HepG2 (cell line): ENCODE measurements around the gene GRIP1. TPM values are rescaled to one million over a fixed set of nuclear protein-coding genes. Genes with fewer than 3 reads are reported as not detected.

Experiments used
- ATAC-seq: fragments of 200-7000 bp; cut with Tn5 transposase; 3 replicates; pipeline ENCODE4 v1.9.1; 2020; ENCODE audit warnings: mild to moderate bottlenecking, moderate library complexity
- BruUV-seq: library from RNA; stranded (reverse); fragments of 400-500 nt; replicated peaks from 2 replicates; lab custom pipeline; 2021; lab: Mats Ljungman, UMichigan
- CTCF ChIA-PET: fragments of 300-600 bp; formaldehyde crosslinking; extraction: SDS; loops from one replicate; lab custom pipeline; 2021; ENCODE audit warnings: low total read pairs, inconsistent platforms, low intra/inter-chr PET ratio; lab: Yijun Ruan, JAX
- POLR2A ChIA-PET: fragments of 350-600 bp; sonication (Branson Sonifier 250); formaldehyde crosslinking; loops from one replicate; lab custom pipeline; 2020; ENCODE audit warnings: antibody characterized with exemption, inconsistent platforms; lab: Yijun Ruan, JAX
- DNase-seq: peaks from one replicate; pipeline ENCODE4 v3.0.0-alpha.2; 2015; ENCODE audit warnings: low spot score
- FAIRE-seq: peaks from 3 replicates; lab custom pipeline; 2011; peaks lifted over from hg19 to GRCh38; lab: Jason Lieb, UNC
- H2AFZ ChIP-seq: one replicate; pipeline ENCODE4 v1.6.1; 2011; ENCODE audit warnings: low read length, inconsistent platforms
- H3K27ac ChIP-seq: fragments of 300-600 bp; 3 replicates; pipeline ENCODE4 v1.8.0; 2011; ENCODE audit warnings: mixed run types, mild to moderate bottlenecking, mixed read lengths, low read length, inconsistent platforms; ENCODE audit not compliant: insufficient read depth; ENCODE audit errors: extremely low read length
- H3K27me3 ChIP-seq, 2 experiments: fragments of 200-600 bp in 1 of 2; 2 replicates in 1 of 2; 3 replicates in 1 of 2; pipeline versions ENCODE4 v1.6.0 to v1.8.0; 2011; ENCODE audit warnings: low read length in 2 of 2, mild to moderate bottlenecking in 2 of 2, moderate library complexity in 2 of 2, inconsistent platforms in 1 of 2; ENCODE audit not compliant: insufficient read depth in 2 of 2, control insufficient read depth in 1 of 2
- H3K36me3 ChIP-seq, 2 experiments: fragments of 200-600 bp in 1 of 2; replicated peaks in 1 of 2; 2 replicates in 1 of 2; 3 replicates in 1 of 2; pipeline versions ENCODE4 v1.5.1 to v1.8.0; 2011; ENCODE audit warnings: low read length in 2 of 2, inconsistent platforms in 1 of 2; ENCODE audit not compliant: insufficient read depth in 2 of 2, control insufficient read depth in 1 of 2
- H3K4me1 ChIP-seq: 2 replicates; pipeline ENCODE4 v1.5.1; 2012; ENCODE audit warnings: low read length, inconsistent platforms; ENCODE audit not compliant: insufficient read depth
- H3K4me2 ChIP-seq: 2 replicates; pipeline ENCODE4 v1.6.0; 2011; ENCODE audit warnings: low read depth, low read length, inconsistent platforms
- H3K4me3 ChIP-seq, 3 experiments: fragments of 200-600 bp in 1 of 3; sonication (generic), shearing (Covaris generic) in 1 of 3; replicated peaks in 1 of 3; 2 replicates each; pipeline ENCODE4 v1.5.1; 2011 to 2016; ENCODE audit warnings: low read length in 3 of 3, inconsistent platforms in 2 of 3, low read depth in 2 of 3, mild to moderate bottlenecking in 2 of 3, control low read depth in 1 of 3, mixed read lengths in 1 of 3; ENCODE audit not compliant: insufficient read depth in 1 of 3
- H3K79me2 ChIP-seq: one replicate; pipeline ENCODE4 v1.6.1; 2011; ENCODE audit warnings: low read length, inconsistent platforms; ENCODE audit not compliant: insufficient read depth
- H3K9ac ChIP-seq: 2 replicates; pipeline ENCODE4 v1.6.0; 2011; ENCODE audit warnings: mild to moderate bottlenecking, low read depth, low read length, inconsistent platforms; ENCODE audit not compliant: insufficient read depth
- H3K9me3 ChIP-seq: 2 replicates; pipeline ENCODE4 v1.5.1; 2012; ENCODE audit warnings: mild to moderate bottlenecking, low read length
- H4K20me1 ChIP-seq: 2 replicates; pipeline ENCODE4 v1.6.0; 2011; ENCODE audit warnings: inconsistent platforms, mild to moderate bottlenecking, low read length, moderate library complexity; ENCODE audit not compliant: insufficient read depth
- MTERF4 ChIP-seq: sonication (generic); formaldehyde crosslinking; IDR thresholded peaks from 2 replicates; pipeline ENCODE4 v1.8.0; 2023; ENCODE audit warnings: mild to moderate bottlenecking, missing genetic modification reagents
- NFYB ChIP-seq: sonication (generic); formaldehyde crosslinking; IDR thresholded peaks from 2 replicates; pipeline ENCODE4 v1.4.0; 2020; ENCODE audit warnings: missing genetic modification reagents
- POLR2AphosphoS5 ChIP-seq: IDR thresholded peaks from 2 replicates; pipeline ENCODE4 v1.6.1; 2012; ENCODE audit warnings: low read depth, low read length
- SIN3A ChIP-seq: IDR thresholded peaks from 2 replicates; pipeline ENCODE4 v1.6.1; 2011; ENCODE audit warnings: low read depth, mild to moderate bottlenecking, control low read depth, low read length, borderline replicate concordance
- ZFP41 ChIP-seq: sonication (generic); formaldehyde crosslinking; IDR thresholded peaks from 2 replicates; pipeline ENCODE4 v1.4.0; 2020; ENCODE audit warnings: mild to moderate bottlenecking, missing genetic modification reagents, borderline replicate concordance
- ZNF232 ChIP-seq: sonication (generic); formaldehyde crosslinking; IDR thresholded peaks from 2 replicates; pipeline ENCODE4 v1.4.0; 2020; ENCODE audit warnings: missing genetic modification reagents, borderline replicate concordance
- ZNF317 ChIP-seq: sonication (generic); formaldehyde crosslinking; IDR thresholded peaks from 2 replicates; pipeline ENCODE4 v1.5.0; 2020; ENCODE audit warnings: mild to moderate bottlenecking, missing genetic modification reagents
- ZNF496 ChIP-seq: sonication (generic); formaldehyde crosslinking; IDR thresholded peaks from 2 replicates; pipeline ENCODE4 v1.8.1; 2023; ENCODE audit warnings: mild to moderate bottlenecking, moderate library complexity, missing genetic modification reagents; ENCODE audit not compliant: insufficient replicate concordance
- ZNF674 ChIP-seq: sonication (generic); formaldehyde crosslinking; IDR thresholded peaks from 2 replicates; pipeline ENCODE4 v1.5.0; 2020; ENCODE audit warnings: low read depth, mild to moderate bottlenecking, missing genetic modification reagents
- ZNF879 ChIP-seq: sonication (generic); formaldehyde crosslinking; IDR thresholded peaks from 2 replicates; pipeline ENCODE4 v1.8.1; 2023; ENCODE audit warnings: missing genetic modification reagents
- WGBS: methylation state at CpG from one replicate; pipeline ENCODE4 v1.1.6; 2017; ENCODE audit warnings: low lambda C conversion rate; 5-methylcytosine and 5-hydroxymethylcytosine counted together
- in situ Hi-C: cut with HindIII; loops from 2 replicates; pipeline ENCODE4 v1.10.0; 2017; ENCODE audit warnings: low pct_unique_long_range_greater_than_20kb; ENCODE audit not compliant: extremely low pct_ligation_motif_present
- intact Hi-C: fragments of 100-400 bp; cut with micrococcal nuclease; formaldehyde crosslinking; loops from one replicate; pipeline ENCODE4 v1.10.0; 2022; ENCODE audit not compliant: unreplicated experiment
- polyA plus RNA-seq, 8 experiments: library from polyadenylated mRNA; depleted of rRNA in 3 of 8; stranded (reverse) in 7 of 8; unstranded in 1 of 8; fragments of >200 nt; fragmentation: Illumina TruSeq in 4 of 8; extraction: Trizol in 4 of 8; gene quantifications; 2 replicates each; pipeline versions ENCODE4 v1.2.1 to v1.2.3, GENCODE V29; 2011 to 2016; ENCODE audit warnings: low read depth in 4 of 8, missing spikeins in 1 of 8, mixed read lengths in 1 of 8; ENCODE audit not compliant: insufficient read depth in 1 of 8
- total RNA-seq, 5 experiments: library from RNA; depleted of rRNA; stranded (reverse); fragments of >200 nt; fragmentation: Illumina TruSeq; extraction: Trizol; gene quantifications; 2 replicates each; pipeline ENCODE4 v1.2.3, GENCODE V29; 2016; ENCODE audit warnings: low read depth in 1 of 5

The GRIP1 gene
- total and polyA plus RNA-seq, 2 of the 13 experiments (the other 11 are each of a cell fraction or from before 2014, with no cell fraction given): not detected

- no peaks in the 10 kb centered on the region for H3K9me3 ChIP-seq
- H4K20me1 ChIP-seq: no peaks in the 10 kb centered on the region
- no peaks in the 10 kb centered on the region for H3K79me2 ChIP-seq
- ATAC-seq (no peak), DNase-seq (no peak), FAIRE-seq (no peak)
- in situ Hi-C loops: no loop called here
- no peaks in the 10 kb centered on the region for H3K36me3 ChIP-seq
- no peak for TF ChIP-seq MTERF4 (CRISPR knock-in tag)
- TF ChIP-seq ZNF674 (CRISPR knock-in tag): no peak
- TF ChIP-seq ZNF496 (CRISPR knock-in tag): no peak
- no peak for TF ChIP-seq ZNF317 (CRISPR knock-in tag)
- TF ChIP-seq NFYB (CRISPR knock-in tag): no peak
- no peak for TF ChIP-seq ZNF232 (CRISPR knock-in tag)
- TF ChIP-seq POLR2AphosphoS5: no peak
- no peak for TF ChIP-seq SIN3A
- TF ChIP-seq ZFP41: no peak
- TF ChIP-seq ZNF879 (CRISPR knock-in tag): no peak
- ChIA-PET CTCF (no interaction called here), POLR2A (no interaction called here)
- no peaks in the 10 kb centered on the region for H3K4me1 ChIP-seq
- no peak overlapping the region for H2AFZ ChIP-seq
- intact Hi-C loops: no loop called here
- no TSS peak for BruUV-seq
- H3K9ac ChIP-seq: no peak overlapping the region
- no peak overlapping the region for H3K4me2 ChIP-seq
- H3K27ac ChIP-seq: no peak overlapping the region
- WGBS: 1% methylated on average over 4 of the region's 4 CpGs
- no peak overlapping the region for H3K4me3 ChIP-seq
- H3K27me3 ChIP-seq: no peaks in the 10 kb centered on the region
Measured at GRCh38 chr12:66674495-66675122, 4.3 kb downstream of the GRIP1 start.
